Esophagus (tissue), 2 donors: ENCODE measurements around the gene SLC44A4. TPM values are rescaled to one million over a fixed set of nuclear protein-coding genes. Genes with fewer than 3 reads are reported as not detected.

Experiments used
- H3K27ac ChIP-seq, 2 donors: one replicate each; pipeline ENCODE4 v1.5.1; 2013; ENCODE audit warnings: low read depth in 2 of 2, mild to moderate bottlenecking in 2 of 2, inconsistent platforms in 1 of 2, low read length in 1 of 2, moderate library complexity in 1 of 2
- H3K27me3 ChIP-seq, 2 donors: one replicate each; pipeline ENCODE4 v1.6.1; 2013; ENCODE audit warnings: low read length in 2 of 2, control low read depth in 1 of 2, mild to moderate bottlenecking in 1 of 2; ENCODE audit not compliant: insufficient read depth in 2 of 2, control insufficient read depth in 1 of 2
- H3K36me3 ChIP-seq, 2 donors: one replicate each; pipeline ENCODE4 v1.6.1; 2013; ENCODE audit warnings: low read length in 1 of 2; ENCODE audit not compliant: control insufficient read depth in 2 of 2, insufficient read depth in 2 of 2
- H3K4me1 ChIP-seq, 2 donors: one replicate each; pipeline ENCODE4 v1.6.1; 2013; ENCODE audit warnings: low read length in 1 of 2; ENCODE audit not compliant: control insufficient read depth in 2 of 2, insufficient read depth in 2 of 2
- H3K4me3 ChIP-seq, 2 donors: one replicate each; pipeline ENCODE4 v1.5.1; 2013; ENCODE audit warnings: low read length in 2 of 2, mild to moderate bottlenecking in 2 of 2, low read depth in 1 of 2, moderate library complexity in 1 of 2
- H3K9me3 ChIP-seq, 2 donors: one replicate each; pipeline ENCODE4 v1.6.1; 2013; ENCODE audit warnings: mild to moderate bottlenecking in 2 of 2, low read depth in 1 of 2, low read length in 1 of 2, moderate library complexity in 1 of 2; ENCODE audit not compliant: control insufficient read depth in 2 of 2, insufficient read depth in 1 of 2
- WGBS, 2 donors: extraction: QIAGEN DNeasy Blood & Tissue Kit; methylation state at CpG; one replicate each; pipeline ENCODE4 v1.1.7; 2013; 5-methylcytosine and 5-hydroxymethylcytosine counted together
- polyA plus RNA-seq, 2 donors: library from polyadenylated mRNA; stranded (reverse); fragments of 200-250 nt; gene quantifications; one replicate each; pipeline ENCODE4 v1.2.3, GENCODE V29; 2013
- donor health status: healthy with polysubstance abuse.
- donor health status: Bipolar disorder and iron deficiency.

The SLC44A4 gene
- polyA plus RNA-seq, 2 donors = 0.19 to 0.33 TPM

GRCh38 chr6:31814677-31815024, 64.1 kb downstream of the SLC44A4 start:
- 0 to 1% methylated on average over 13 of the region's 13 CpGs for WGBS, 2 donors
- Histone ChIP-seq H3K27me3 (no peaks in the 10 kb centered on the region), H3K9me3 (no peaks in the 10 kb centered on the region)

GRCh38 chr6:31813465-31813849, 65.3 kb downstream of the SLC44A4 start:
- no peaks in the 10 kb centered on the region for H3K27me3 ChIP-seq
- H3K4me1 ChIP-seq = peaks cover 0 to 3% of the 10 kb centered on the region in 2 donors
- 92% methylated on average over 7 of the region's 7 CpGs for WGBS, 2 donors
- no peaks in the 10 kb centered on the region for H3K9me3 ChIP-seq
- no peak overlapping the region for H3K4me3 ChIP-seq
- H3K27ac ChIP-seq = peak overlapping the region; percentile 80 to 99
- H3K36me3 ChIP-seq = no peaks in the 10 kb centered on the region

More at GRCh38 chr6:31814677-31815024, 64.1 kb downstream of the SLC44A4 start:
- no peaks in the 10 kb centered on the region for H3K36me3 ChIP-seq
- H3K4me3 ChIP-seq = peak overlapping the region; percentile 75 to 84
- H3K4me1 ChIP-seq = peaks cover 0 to 3% of the 10 kb centered on the region in 2 donors
- peak overlapping the region; percentile 99 to 100 for H3K27ac ChIP-seq

Other genes starting within 250 kb of the SLC44A4 start
- 100 to 1,000 TPM; 158 to 259 TPM for gene BAG6, start 226.3 kb downstream of the SLC44A4 start, polyA plus RNA-seq
- 1 to 10 TPM; 4.3 to 6.0 TPM for gene APOM, start 223.1 kb downstream of the SLC44A4 start, polyA plus RNA-seq
- 10 to 100 TPM; 20.6 to 21.1 TPM for gene C6orf47, start 218.2 kb downstream of the SLC44A4 start, polyA plus RNA-seq
- gene GPANK1, start 214.0 kb downstream of the SLC44A4 start, polyA plus RNA-seq = 10 to 100 TPM; 10.2 to 10.4 TPM
- 100 to 1,000 TPM; 140 to 187 TPM for gene CSNK2B, start 212.9 kb downstream of the SLC44A4 start, polyA plus RNA-seq
- 1 to 10 TPM; 5.3 to 7.4 TPM for gene LY6G5B, start 209.0 kb downstream of the SLC44A4 start, polyA plus RNA-seq
- gene LY6G5C, start 197.9 kb downstream of the SLC44A4 start, polyA plus RNA-seq = 1 to 10 TPM in 1 of 2 donors, under 1 TPM in 1; 0.76 to 1.1 TPM
- gene ABHD16A, start 175.7 kb downstream of the SLC44A4 start, polyA plus RNA-seq = 10 to 100 TPM; 30.0 to 40.1 TPM
- gene LY6G6F, start 172.1 kb downstream of the SLC44A4 start, polyA plus RNA-seq = not detected
- 1 to 10 TPM in 1 of 2 donors, under 1 TPM in 1; 0.67 to 1.3 TPM for gene LY6G6D, start 163.6 kb downstream of the SLC44A4 start, polyA plus RNA-seq
- 10 to 100 TPM; 17.2 to 21.9 TPM for gene LY6G6C, start 157.3 kb downstream of the SLC44A4 start, polyA plus RNA-seq
- under 1 TPM; 0.49 to 0.88 TPM for gene MPIG6B, start 155.6 kb downstream of the SLC44A4 start, polyA plus RNA-seq
- gene DDAH2, start 149.7 kb downstream of the SLC44A4 start, polyA plus RNA-seq = 10 to 100 TPM; 46.5 to 73.3 TPM
- 100 to 1,000 TPM; 258 to 412 TPM for gene CLIC1, start 142.5 kb downstream of the SLC44A4 start, polyA plus RNA-seq
- gene MSH5, start 139.0 kb downstream of the SLC44A4 start, polyA plus RNA-seq = 10 to 100 TPM in 1 of 2 donors, 1 to 10 TPM in 1; 6.3 to 15.8 TPM
- gene SAPCD1, start 116.3 kb downstream of the SLC44A4 start, polyA plus RNA-seq = 1 to 10 TPM; 2.3 to 7.6 TPM
- gene VWA7, start 101.7 kb downstream of the SLC44A4 start, polyA plus RNA-seq = 1 to 10 TPM in 1 of 2 donors, under 1 TPM in 1; 0.33 to 1.3 TPM
- gene VARS1, start 83.2 kb downstream of the SLC44A4 start, polyA plus RNA-seq = 10 to 100 TPM; 35.7 to 37.3 TPM
- gene LSM2, start 72.0 kb downstream of the SLC44A4 start, polyA plus RNA-seq = 10 to 100 TPM; 25.6 to 42.9 TPM
- gene HSPA1L, start 63.7 kb downstream of the SLC44A4 start, polyA plus RNA-seq = under 1 TPM; 0.39 to 0.42 TPM
- 100 to 1,000 TPM; 105 to 125 TPM for gene HSPA1A, start 63.5 kb downstream of the SLC44A4 start, polyA plus RNA-seq
- 100 to 1,000 TPM in 1 of 2 donors, 10 to 100 TPM in 1; 26.9 to 103 TPM for gene HSPA1B, start 51.3 kb downstream of the SLC44A4 start, polyA plus RNA-seq
- 10 to 100 TPM; 13.6 to 14.6 TPM for gene NEU1, start 16.2 kb downstream of the SLC44A4 start, polyA plus RNA-seq
- gene EHMT2, start 18.7 kb upstream of the SLC44A4 start, polyA plus RNA-seq = 10 to 100 TPM; 27.2 to 39.6 TPM
- 1 to 10 TPM; 2.4 to 3.6 TPM for gene ZBTB12, start 23.1 kb upstream of the SLC44A4 start, polyA plus RNA-seq
- gene C2, start 48.7 kb upstream of the SLC44A4 start, polyA plus RNA-seq = 1 to 10 TPM; 1.2 to 1.3 TPM
- 10 to 100 TPM; 15.9 to 19.6 TPM for gene CFB, start 67.1 kb upstream of the SLC44A4 start, polyA plus RNA-seq
- 10 to 100 TPM; 30.2 to 49.3 TPM for gene NELFE, start 80.0 kb upstream of the SLC44A4 start, polyA plus RNA-seq
- 10 to 100 TPM; 39.1 to 58.0 TPM for gene SKIC2, start 80.2 kb upstream of the SLC44A4 start, polyA plus RNA-seq
- 10 to 100 TPM; 11.8 to 16.5 TPM for gene DXO, start 93.1 kb upstream of the SLC44A4 start, polyA plus RNA-seq
- 10 to 100 TPM in 1 of 2 donors, 1 to 10 TPM in 1; 6.9 to 13.1 TPM for gene C4A, start 103.1 kb upstream of the SLC44A4 start, polyA plus RNA-seq
- 10 to 100 TPM in 1 of 2 donors, 1 to 10 TPM in 1; 5.3 to 15.0 TPM for gene C4B, start 135.8 kb upstream of the SLC44A4 start, polyA plus RNA-seq
- under 1 TPM; 0.43 to 0.47 TPM for gene CYP21A2, start 159.4 kb upstream of the SLC44A4 start, polyA plus RNA-seq
- gene TNXB, start 230.3 kb upstream of the SLC44A4 start, polyA plus RNA-seq = 10 to 100 TPM; 14.8 to 15.5 TPM
- gene ATF6B, start 249.2 kb upstream of the SLC44A4 start, polyA plus RNA-seq = 10 to 100 TPM; 47.5 to 60.2 TPM